GM21381 (cell line): ENCODE results near the gene GFRAL.

Source experiments
- ATAC-seq: cut with Tn5 transposase; IDR thresholded peaks from one replicate; pipeline ENCODE4 v1.9.1; 2021; ENCODE audit warnings: mild to moderate bottlenecking, moderate library complexity; ENCODE audit not compliant: unreplicated experiment

The GFRAL gene

DNA sequence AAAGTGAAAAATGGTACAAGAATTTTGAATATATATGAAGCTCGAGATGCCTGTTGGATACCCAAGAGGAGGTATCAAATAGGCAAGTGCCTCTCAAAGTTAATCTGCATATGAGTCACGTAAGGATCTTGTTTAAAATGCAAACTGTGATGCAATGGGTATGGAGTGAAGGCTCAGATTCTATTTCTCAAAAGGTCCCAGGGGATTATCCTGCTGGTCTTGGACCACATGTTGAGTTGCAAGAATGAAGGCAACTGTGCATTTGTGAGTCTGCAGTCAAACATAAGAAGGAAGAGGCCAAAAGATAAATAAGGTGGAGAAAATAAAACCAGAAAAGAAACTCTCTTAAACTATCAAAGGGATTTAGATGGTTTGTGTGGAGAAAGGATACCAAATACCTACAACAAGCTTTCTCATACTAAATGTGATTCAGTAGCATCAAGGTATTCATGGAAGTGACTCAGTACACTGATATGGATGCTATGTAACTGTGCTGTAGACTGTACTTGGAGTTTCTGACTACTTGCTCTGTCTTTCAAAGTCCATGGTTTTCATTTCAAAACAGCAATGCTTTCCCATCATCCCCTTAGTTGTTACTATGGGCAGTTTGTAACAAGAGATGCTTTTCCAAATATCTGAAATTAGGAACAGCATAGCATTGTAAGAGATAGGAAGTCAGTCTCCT, 106.3 kb downstream of the GFRAL start:
- ATAC-seq: no peak

DNA sequence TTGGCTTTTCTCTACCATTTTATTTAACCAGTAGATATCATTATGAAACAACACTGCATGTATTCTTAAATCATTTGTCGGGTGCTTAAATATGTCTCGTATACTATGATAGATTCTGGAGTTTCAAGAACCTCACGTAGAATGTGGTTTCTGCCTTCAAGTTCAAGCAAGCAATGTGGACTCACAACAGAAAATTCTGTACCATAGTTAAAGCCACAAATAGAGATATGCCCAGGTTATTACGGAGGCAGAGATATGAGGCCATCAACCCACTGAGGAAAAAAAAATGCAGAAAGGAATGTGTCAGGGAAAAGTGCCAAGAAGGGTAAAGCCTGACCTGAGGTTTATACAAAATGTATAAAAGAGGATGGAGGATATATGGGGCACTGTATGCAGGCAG, 109.9 kb downstream of the GFRAL start:
- no peak for ATAC-seq

DNA sequence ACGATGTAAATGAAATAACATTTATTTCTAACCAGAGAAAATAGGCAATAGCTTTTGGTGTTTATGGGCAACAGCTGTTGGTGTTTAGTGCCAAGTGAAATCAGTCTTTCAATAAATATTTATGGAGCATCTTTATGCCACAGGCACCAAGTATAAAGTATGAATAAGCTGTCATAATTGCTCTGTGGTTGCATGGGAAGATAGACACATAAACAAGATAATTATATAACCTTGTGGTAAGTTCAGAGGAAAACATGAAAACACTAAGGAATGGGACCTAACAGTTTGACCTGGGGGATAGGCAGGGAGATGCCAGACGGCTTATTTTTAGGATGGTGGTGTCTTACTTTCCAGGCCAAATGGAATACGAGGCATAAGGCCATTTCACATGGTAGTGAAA, 110.9 kb downstream of the GFRAL start:
- ATAC-seq: no peak

DNA sequence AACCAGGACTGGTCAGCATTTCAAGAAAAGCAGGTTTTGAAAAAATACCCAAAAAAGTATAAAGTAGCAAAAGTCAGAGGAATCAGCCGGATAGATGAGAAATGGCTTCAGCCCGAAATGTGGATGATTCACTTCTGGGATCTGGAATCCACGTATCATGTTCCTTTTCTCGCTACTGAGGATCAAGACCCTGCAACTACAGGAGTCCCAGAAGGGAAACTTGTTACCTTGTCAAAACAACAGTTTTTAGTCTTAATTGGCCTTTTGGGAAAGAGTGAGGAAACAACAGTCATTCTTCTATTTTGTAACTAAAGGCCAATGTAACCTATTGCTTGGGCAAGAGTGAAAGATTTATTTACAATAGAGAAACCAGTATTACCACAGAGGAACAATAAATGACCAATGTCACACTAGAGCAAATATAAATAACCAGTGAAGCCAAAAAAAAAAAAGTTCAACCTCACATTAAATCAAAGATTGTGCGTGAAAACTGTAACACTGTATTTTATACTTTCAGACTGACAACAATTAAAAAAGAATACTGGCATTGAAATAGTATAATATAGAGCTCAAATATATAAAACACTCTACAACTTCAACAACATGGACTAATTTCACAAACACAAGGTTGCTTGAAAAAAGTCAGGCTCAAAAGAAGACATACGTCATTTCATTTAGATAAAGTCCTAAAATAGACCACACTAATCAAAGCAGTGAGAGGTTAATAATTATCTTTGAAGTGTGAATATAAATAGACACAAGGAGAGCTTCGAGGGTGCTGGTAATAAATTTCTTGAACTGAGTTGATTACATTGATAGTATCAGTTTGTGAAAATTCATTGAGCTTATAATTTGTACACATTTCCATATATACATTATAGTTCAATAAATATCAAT, 116.2 kb downstream of the GFRAL start:
- no peak for ATAC-seq

DNA sequence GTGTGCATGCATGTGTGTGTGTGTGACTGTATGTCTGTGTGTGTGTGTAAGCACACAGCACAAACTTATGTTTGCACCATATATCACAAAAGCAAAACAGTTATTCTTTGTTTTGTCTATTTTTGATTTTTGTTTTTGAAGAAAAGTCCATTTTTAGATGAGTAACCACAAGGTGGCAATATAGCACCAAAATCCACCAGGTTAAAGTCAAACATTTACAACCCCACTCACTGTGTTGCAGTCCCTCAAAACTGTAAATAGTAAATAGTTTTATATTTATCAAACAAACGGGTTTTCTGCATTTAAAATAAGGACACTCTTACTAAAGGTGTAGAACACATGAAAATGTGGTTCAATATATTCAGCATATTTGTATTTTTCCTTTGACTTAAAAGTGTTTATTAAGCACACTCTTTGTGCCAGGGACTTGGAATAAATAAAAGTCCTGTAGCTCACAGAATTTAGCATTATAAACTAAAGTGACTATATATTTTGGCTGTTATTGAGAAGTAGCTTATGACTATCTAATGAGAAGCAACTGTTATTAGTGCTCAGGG, 118.5 kb downstream of the GFRAL start:
- ATAC-seq: no peak

DNA sequence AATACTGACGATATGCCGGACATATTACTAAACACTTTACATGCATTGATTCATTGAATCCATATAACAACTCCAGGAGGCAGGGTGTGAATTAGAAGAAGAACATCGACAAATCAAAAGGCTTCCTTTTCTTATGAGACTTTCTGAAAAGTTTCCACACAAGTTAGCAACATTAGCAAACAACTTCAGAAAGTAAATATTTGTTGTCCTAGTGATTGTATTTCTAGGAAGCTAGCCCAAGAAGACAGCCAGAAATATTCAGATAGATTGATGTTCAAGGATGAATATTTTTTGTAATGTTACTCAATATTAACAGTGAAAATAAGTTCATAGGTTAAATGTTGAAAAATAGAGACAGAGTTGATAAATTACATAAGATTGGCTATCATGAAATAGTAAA, 120.6 kb downstream of the GFRAL start:
- no peak for ATAC-seq

DNA sequence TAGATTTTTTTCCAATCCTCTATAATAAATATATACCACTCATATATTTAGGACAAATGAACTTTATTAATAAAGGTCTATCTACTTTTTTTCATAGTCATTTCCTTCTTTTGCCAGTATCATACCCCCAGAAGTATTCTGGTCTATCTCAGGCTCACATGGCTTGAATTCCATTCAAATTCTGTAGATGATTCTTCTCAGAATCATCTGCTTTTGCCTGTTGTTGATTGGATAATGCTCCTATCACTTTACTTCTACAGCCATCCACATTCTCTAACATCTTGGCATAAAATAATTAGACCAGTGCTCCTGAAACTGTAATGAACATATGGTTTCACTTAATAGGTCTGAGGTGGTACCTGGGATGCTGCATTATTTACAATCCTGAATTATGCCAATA, 121.2 kb downstream of the GFRAL start:
- ATAC-seq: no peak

DNA sequence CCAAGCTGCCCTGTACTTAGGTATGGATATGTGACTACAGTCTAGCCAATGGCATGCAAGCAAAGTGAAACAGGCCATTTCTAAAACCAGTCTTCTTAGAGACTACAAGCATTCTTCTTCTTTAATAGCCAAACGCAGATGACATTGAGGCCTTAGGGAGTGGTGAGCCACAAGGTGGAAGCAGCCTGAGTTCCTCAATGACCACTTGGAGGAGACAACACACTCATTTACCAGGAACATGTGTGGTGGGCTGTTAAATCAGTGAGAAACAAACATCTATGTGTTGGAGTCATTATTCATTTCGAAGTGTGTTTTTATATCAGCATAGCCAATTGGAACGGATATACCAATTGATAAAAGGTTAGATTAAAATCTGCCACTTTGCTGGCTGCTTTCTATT, 122.0 kb downstream of the GFRAL start:
- ATAC-seq: no peak

DNA sequence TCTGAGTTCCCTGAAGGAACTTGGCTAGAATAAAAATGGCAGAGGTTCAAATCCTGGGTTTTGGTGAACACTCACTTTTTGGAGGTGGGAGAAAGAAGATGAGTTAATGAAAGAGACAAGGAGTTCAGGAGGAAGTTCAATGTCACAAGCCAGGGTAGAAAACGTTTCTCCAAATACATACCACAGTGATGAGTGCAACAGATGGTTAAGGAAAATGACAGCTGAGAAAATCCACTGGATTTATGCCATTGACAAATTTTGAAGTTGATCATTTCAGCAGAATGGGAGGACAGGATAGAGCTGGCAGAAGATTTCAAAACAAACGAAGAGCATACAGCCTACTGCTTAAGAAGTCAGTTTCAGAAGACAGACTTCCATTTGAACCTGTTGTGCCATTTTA, 122.7 kb downstream of the GFRAL start:
- ATAC-seq: no peak
